ENCODE data around the gene LRRC2. TPM values are rescaled to one million over a fixed set of nuclear protein-coding genes. Genes with fewer than 3 reads are reported as not detected.

Gene LRRC2
- polyA plus RNA-seq, 4 donors, result 1.7 to 2.5 (median 2.2) TPM

Other genes with a start within 250 kb of the LRRC2 start
- 1 to 10 TPM in 3 of 4 donors, under 1 TPM in 1; 0.51 to 1.9 (median 1.7) TPM for gene CCR2, start 212.2 kb downstream of the LRRC2 start, polyA plus RNA-seq (ENCODE audit: insufficient read length in 4 of 4)
- under 1 TPM; 0.17 to 0.48 (median 0.43) TPM for gene CCR5, start 195.4 kb downstream of the LRRC2 start, polyA plus RNA-seq (ENCODE audit: insufficient read length in 4 of 4)
- gene CCRL2, start 159.0 kb downstream of the LRRC2 start, polyA plus RNA-seq (ENCODE audit: insufficient read length in 4 of 4), result 1 to 10 TPM in 2 of 4 donors, under 1 TPM in 2; 0.81 to 1.2 (median 1.00) TPM
- 1 to 10 TPM; 1.6 to 3.6 (median 2.6) TPM for gene LTF, start 101.4 kb downstream of the LRRC2 start, polyA plus RNA-seq (ENCODE audit: insufficient read length in 4 of 4)
- gene RTP3, start 68.3 kb downstream of the LRRC2 start, polyA plus RNA-seq (ENCODE audit: insufficient read length in 4 of 4), result not detected
- gene FAM240A, start 46.2 kb upstream of the LRRC2 start, polyA plus RNA-seq (ENCODE audit: insufficient read length in 4 of 4), result under 1 TPM in 2 of 4 donors, not detected in 2; 0.11 to 0.14 TPM
- 10 to 100 TPM in 3 of 4 donors, 1 to 10 TPM in 1; 7.6 to 18.0 (median 14.2) TPM for gene ALS2CL, start 127.4 kb upstream of the LRRC2 start, polyA plus RNA-seq (ENCODE audit: insufficient read length in 4 of 4)
- 1 to 10 TPM in 3 of 4 donors, under 1 TPM in 1; 0.73 to 1.2 (median 1.1) TPM for gene TMIE, start 135.1 kb upstream of the LRRC2 start, polyA plus RNA-seq (ENCODE audit: insufficient read length in 4 of 4)
- 1 to 10 TPM; 1.1 to 5.8 (median 2.5) TPM for gene PRSS50, start 151.6 kb upstream of the LRRC2 start, polyA plus RNA-seq (ENCODE audit: insufficient read length in 4 of 4)

Measured in left renal cortex interstitium (tissue), 4 donors.